ENCODE measurements around the gene ELMOD1.

ELMOD1 gene

GRCh38 chr11:107679255-107680024 is 88.5 kb downstream of the ELMOD1 start:
- ATAC-seq = no peak
- TF ChIP-seq ZFP3 (CRISPR knock-in tag; IDR thresholded peaks at IDR 0.05) (no peak), TSHZ2 (CRISPR knock-in tag; IDR thresholded peaks at IDR 0.05) (no peak), ZNF565 (CRISPR knock-in tag; conservative IDR thresholded peaks at IDR 0.05; ENCODE audit: low read depth) (no peak), ZFP30 (CRISPR knock-in tag; IDR thresholded peaks at IDR 0.05) (no peak)

GRCh38 chr11:107682171-107682570 is 91.2 kb downstream of the ELMOD1 start:
- no peak for ATAC-seq
- TF ChIP-seq TSHZ2 (CRISPR knock-in tag; IDR thresholded peaks at IDR 0.05) = no peak
- TF ChIP-seq ISL1 (CRISPR knock-in tag; IDR thresholded peaks at IDR 0.05) = no peak

- ATAC-seq = no peak
- TF ChIP-seq CREB5 (CRISPR knock-in tag; IDR thresholded peaks at IDR 0.05; ENCODE audit: low read depth) = no peak
- no peak for TF ChIP-seq ZC3H10 (CRISPR knock-in tag; IDR thresholded peaks at IDR 0.05)
- TF ChIP-seq TCF4 (CRISPR knock-in tag; IDR thresholded peaks at IDR 0.05; ENCODE audit: borderline replicate concordance) = no peak
- TF ChIP-seq BACH2 (CRISPR knock-in tag; IDR thresholded peaks at IDR 0.05; ENCODE audit: borderline replicate concordance) = no peak
- TF ChIP-seq TSHZ2 (CRISPR knock-in tag; IDR thresholded peaks at IDR 0.05) = no peak
- no peak for TF ChIP-seq PATZ1 (CRISPR knock-in tag; IDR thresholded peaks at IDR 0.05; ENCODE audit: borderline replicate concordance)
- TF ChIP-seq ZFP30 (CRISPR knock-in tag; IDR thresholded peaks at IDR 0.05) = no peak
- TF ChIP-seq ZNF565 (CRISPR knock-in tag; conservative IDR thresholded peaks at IDR 0.05; ENCODE audit: low read depth) = no peak
- TF ChIP-seq ZNF8 (CRISPR knock-in tag; IDR thresholded peaks at IDR 0.05) = no peak
- no peak for TF ChIP-seq ISL1 (CRISPR knock-in tag; IDR thresholded peaks at IDR 0.05)
- TF ChIP-seq POU6F1 (CRISPR knock-in tag; IDR thresholded peaks at IDR 0.05; ENCODE audit: borderline replicate concordance, low read depth) = no peak
- TF ChIP-seq TOX (CRISPR knock-in tag; IDR thresholded peaks at IDR 0.05; ENCODE audit: borderline replicate concordance) = no peak
- no peak for TF ChIP-seq CSRNP3 (CRISPR knock-in tag; IDR thresholded peaks at IDR 0.05)
- TF ChIP-seq ZFP3 (CRISPR knock-in tag; IDR thresholded peaks at IDR 0.05) = no peak
- TF ChIP-seq OSR1 (CRISPR knock-in tag; IDR thresholded peaks at IDR 0.05) = no peak
- TF ChIP-seq ESRRG (CRISPR knock-in tag; IDR thresholded peaks at IDR 0.05) = no peak
- TF ChIP-seq ZNF70 (CRISPR knock-in tag; IDR thresholded peaks at IDR 0.05) = no peak
- TF ChIP-seq GLIS3 (CRISPR knock-in tag; IDR thresholded peaks at IDR 0.05) = no peak
- TF ChIP-seq ARNTL (CRISPR knock-in tag; IDR thresholded peaks at IDR 0.05; ENCODE audit: borderline replicate concordance, low read depth) = no peak
- no peak for TF ChIP-seq SNAI2 (CRISPR knock-in tag; IDR thresholded peaks at IDR 0.05)
Measured at GRCh38 chr11:107682572-107682971, 91.6 kb downstream of the ELMOD1 start.
